Subcutaneous abdominal adipose tissue (tissue), 5 donors: ENCODE data around the gene ACAT2.
"Not testable (repeated sequence)": the region's sequence is repeated elsewhere in the genome, so short reads cannot be mapped to it uniquely, and the experiment has no call there.

Source experiments
- H3K27ac ChIP-seq: one replicate; pipeline ENCODE4 v1.7.0; 2013; ENCODE audit warnings: low read depth, mild to moderate bottlenecking, inconsistent platforms, low read length, moderate library complexity
- H3K27me3 ChIP-seq, 5 donors: one replicate each; pipeline ENCODE4 v1.7.0; 2013; ENCODE audit warnings: low read length in 5 of 5, inconsistent platforms in 1 of 5; ENCODE audit not compliant: control insufficient read depth in 5 of 5, insufficient read depth in 4 of 5
- H3K36me3 ChIP-seq, 5 donors: one replicate each; pipeline ENCODE4 v1.7.0; 2013; ENCODE audit warnings: low read length in 5 of 5; ENCODE audit not compliant: control insufficient read depth in 5 of 5, insufficient read depth in 5 of 5
- H3K4me1 ChIP-seq, 5 donors: one replicate each; pipeline ENCODE4 v1.7.0; 2013; ENCODE audit warnings: low read length in 5 of 5, mild to moderate bottlenecking in 3 of 5, moderate library complexity in 1 of 5; ENCODE audit not compliant: control insufficient read depth in 5 of 5, insufficient read depth in 5 of 5
- H3K4me3 ChIP-seq, 5 donors: one replicate each; pipeline ENCODE4 v1.7.0; 2013; ENCODE audit warnings: low read length in 5 of 5, low read depth in 1 of 5
- H3K9ac ChIP-seq, 5 donors: one replicate each; pipeline ENCODE4 v1.7.0; 2013; ENCODE audit warnings: low read length in 5 of 5, mild to moderate bottlenecking in 4 of 5, moderate library complexity in 3 of 5
- H3K9me3 ChIP-seq, 5 donors: one replicate each; pipeline ENCODE4 v1.7.0; 2013; ENCODE audit warnings: low read length in 5 of 5; ENCODE audit not compliant: control insufficient read depth in 5 of 5
- donor health status: healthy.
- donor health status: healthy.
- donor health status: healthy.
- donor health status: healthy.
- donor health status: healthy.

ACAT2 gene

DNA sequence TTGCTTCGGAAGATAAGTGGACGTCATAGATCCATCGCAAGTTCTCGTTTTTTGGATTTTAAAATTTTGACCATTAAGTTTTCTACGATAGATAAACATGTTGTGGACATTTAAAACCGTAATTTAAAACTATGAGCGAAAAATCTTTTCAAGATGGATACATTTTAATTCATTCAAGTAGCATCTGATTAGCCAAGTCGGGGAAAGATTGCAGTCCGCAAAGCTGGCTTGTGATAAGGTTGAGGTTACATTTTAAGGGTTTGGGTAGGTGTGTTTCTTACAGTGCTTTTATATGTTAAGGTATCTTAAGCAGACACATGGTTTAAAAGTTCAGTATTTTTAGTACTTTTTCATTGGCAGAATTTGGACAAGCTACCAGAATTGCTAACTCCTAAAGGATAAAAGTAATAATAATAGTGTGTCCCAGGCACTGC, 33.3 kb upstream of the ACAT2 start:
- no peaks in the 10 kb centered on the region for H3K36me3 ChIP-seq
- no peaks in the 10 kb centered on the region for H3K27me3 ChIP-seq
- peak overlapping the region; percentile 79 to 95 (median 91) for H3K4me3 ChIP-seq
- no peaks in the 10 kb centered on the region for H3K9me3 ChIP-seq
- H3K27ac ChIP-seq, result peak overlapping the region; percentile 95
- peak overlapping the region; percentile 92 to 99 (median 98) for H3K9ac ChIP-seq
- H3K4me1 ChIP-seq, result peaks cover 0 to 47% (median 37%) of the 10 kb centered on the region in 5 donors

GRCh38 chr6:159729598-159730331, 32.1 kb upstream of the ACAT2 start:
- Histone ChIP-seq H3K4me1 (peaks cover 0 to 47% (median 37%) of the 10 kb centered on the region in 5 donors), H3K9me3 (no peaks in the 10 kb centered on the region), H3K9ac (peak overlapping the region in 4 of 5 donors; percentile 1 to 98 (median 76)), H3K27me3 (no peaks in the 10 kb centered on the region), H3K36me3 (no peaks in the 10 kb centered on the region), H3K4me3 (peak overlapping the region; percentile 57 to 95 (median 90)), H3K27ac (peak overlapping the region; percentile 95)

GRCh38 chr6:159730332-159730676, 31.5 kb upstream of the ACAT2 start:
- H3K9me3 ChIP-seq, result no peaks in the 10 kb centered on the region
- peak overlapping the region in 2 of 5 donors; percentile 7 to 92 for H3K4me3 ChIP-seq
- H3K36me3 ChIP-seq, result no peaks in the 10 kb centered on the region
- H3K27me3 ChIP-seq, result no peaks in the 10 kb centered on the region
- H3K27ac ChIP-seq, result peak overlapping the region; percentile 51
- peaks cover 0 to 51% (median 41%) of the 10 kb centered on the region in 5 donors for H3K4me1 ChIP-seq
- no peak overlapping the region for H3K9ac ChIP-seq

GRCh38 chr6:159732550-159732949, 29.3 kb upstream of the ACAT2 start:
- H3K36me3 ChIP-seq, H3K9me3 ChIP-seq, H3K27me3 ChIP-seq, H3K9ac ChIP-seq, H3K4me3 ChIP-seq, H3K27ac ChIP-seq: not testable (repeated sequence)
- H3K4me1 ChIP-seq, result peaks cover 0 to 43% (median 35%) of the 10 kb centered on the region in 5 donors

DNA sequence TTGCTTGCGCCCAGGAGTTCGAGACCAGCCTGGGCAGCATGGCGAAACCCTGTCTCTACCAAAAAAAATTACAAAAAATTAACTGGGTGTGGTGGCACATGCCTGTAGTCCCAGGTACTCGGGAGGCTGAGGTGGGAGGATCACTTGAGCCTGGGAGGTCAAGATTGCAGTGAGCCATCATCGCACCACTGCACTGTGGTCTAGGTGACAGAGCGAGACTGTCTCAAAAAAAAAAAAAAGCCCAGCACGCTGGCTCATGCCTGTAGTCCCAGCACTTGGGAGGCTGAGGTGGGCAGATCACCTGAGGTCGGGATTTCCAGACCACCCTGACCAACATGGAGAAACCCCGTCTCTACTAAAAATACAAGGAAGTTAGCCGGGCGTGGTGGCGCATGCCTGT, 28.4 kb upstream of the ACAT2 start:
- not testable (repeated sequence) for H3K27me3 ChIP-seq, H3K9me3 ChIP-seq, H3K4me3 ChIP-seq, H3K27ac ChIP-seq, H3K9ac ChIP-seq
- Histone ChIP-seq H3K4me1 (peaks cover 0 to 41% (median 32%) of the 10 kb centered on the region in 5 donors), H3K36me3 (peaks cover 0 to 12% (median 3%) of the 10 kb centered on the region in 5 donors)

GRCh38 chr6:159736908-159737307, 24.9 kb upstream of the ACAT2 start:
- H3K4me1 ChIP-seq, result peaks cover 0 to 12% (median 7%) of the 10 kb centered on the region in 5 donors
- H3K27ac ChIP-seq, result no peak overlapping the region
- H3K9ac ChIP-seq, result no peak overlapping the region
- no peaks in the 10 kb centered on the region for H3K27me3 ChIP-seq
- H3K36me3 ChIP-seq, result peaks cover 11 to 37% (median 16%) of the 10 kb centered on the region in 5 donors
- no peaks in the 10 kb centered on the region for H3K9me3 ChIP-seq
- H3K4me3 ChIP-seq, result no peak overlapping the region

- Histone ChIP-seq H3K27me3 (no peaks in the 10 kb centered on the region), H3K4me3 (no peak overlapping the region), H3K36me3 (peaks cover 30 to 61% (median 38%) of the 10 kb centered on the region in 5 donors), H3K9ac (no peak overlapping the region), H3K27ac (no peak overlapping the region), H3K9me3 (no peaks in the 10 kb centered on the region), H3K4me1 (peaks cover 0 to 12% (median 3%) of the 10 kb centered on the region in 5 donors)
Measured at GRCh38 chr6:159739341-159739740, 22.5 kb upstream of the ACAT2 start.

DNA sequence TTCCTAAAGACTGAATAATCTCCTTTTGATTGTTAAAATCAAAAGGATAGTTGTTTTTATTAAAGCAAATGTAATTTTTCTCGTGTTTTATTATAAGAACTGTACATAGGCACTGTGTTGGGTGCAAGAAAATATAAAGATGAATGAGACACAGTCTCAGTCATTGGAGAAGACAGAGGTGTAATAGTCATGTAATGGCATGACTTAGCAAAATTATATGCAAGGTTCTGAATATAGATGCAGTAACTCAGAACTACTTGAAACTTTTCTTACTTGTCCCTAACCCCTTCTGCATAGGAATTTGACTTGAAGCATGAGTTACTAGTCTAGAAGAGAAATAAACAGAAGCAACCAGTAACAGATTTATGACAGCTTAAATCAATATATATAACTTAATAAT, 19.7 kb upstream of the ACAT2 start:
- Histone ChIP-seq H3K27ac (no peak overlapping the region), H3K9me3 (no peaks in the 10 kb centered on the region), H3K27me3 (no peaks in the 10 kb centered on the region), H3K36me3 (peaks cover 57 to 87% (median 63%) of the 10 kb centered on the region in 5 donors), H3K9ac (no peak overlapping the region), H3K4me3 (no peak overlapping the region), H3K4me1 (no peaks in the 10 kb centered on the region)

DNA sequence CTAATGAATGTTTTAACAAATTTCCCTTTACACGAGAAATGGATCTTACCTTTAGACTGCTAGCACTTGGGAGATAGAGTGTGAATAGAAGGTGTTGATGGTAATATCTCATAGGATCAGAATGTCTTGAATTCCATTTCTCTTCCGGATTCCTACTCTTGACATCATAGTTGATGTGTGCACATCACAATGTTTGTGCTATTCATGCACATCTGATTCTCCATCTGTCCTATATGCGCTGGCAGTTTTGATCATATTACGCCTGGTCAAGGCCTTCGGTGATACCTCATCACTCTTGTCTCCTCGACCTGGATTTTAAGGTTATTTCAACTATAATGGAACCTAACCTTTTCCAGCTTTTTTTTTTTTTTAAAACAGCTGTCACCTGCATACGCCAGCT, 16.8 kb upstream of the ACAT2 start:
- Histone ChIP-seq H3K27me3 (no peaks in the 10 kb centered on the region), H3K9ac (no peak overlapping the region), H3K9me3 (no peaks in the 10 kb centered on the region), H3K27ac (no peak overlapping the region), H3K36me3 (peaks cover 70 to 92% (median 78%) of the 10 kb centered on the region in 5 donors), H3K4me3 (no peak overlapping the region), H3K4me1 (no peaks in the 10 kb centered on the region)

DNA sequence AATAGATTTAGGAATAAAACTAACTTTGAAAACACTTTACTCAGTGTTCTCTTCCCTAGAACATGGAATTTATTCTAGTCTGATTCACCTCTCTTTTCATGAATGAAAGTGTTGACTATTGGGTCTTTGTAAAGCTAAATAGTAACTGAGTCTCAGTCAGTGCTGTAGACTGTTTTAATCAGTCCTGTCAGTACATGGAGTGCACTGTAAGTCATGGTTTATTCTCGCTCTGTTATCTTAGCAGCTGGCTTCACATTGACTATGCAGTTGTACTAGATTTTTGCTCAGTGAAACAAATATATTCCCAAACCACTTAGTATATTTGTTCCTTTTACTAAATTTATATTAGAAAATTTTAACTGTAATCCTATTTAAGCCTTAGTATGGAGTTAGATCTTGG, 15.1 kb upstream of the ACAT2 start:
- H3K4me1 ChIP-seq, result no peaks in the 10 kb centered on the region
- H3K9ac ChIP-seq, result no peak overlapping the region
- H3K27me3 ChIP-seq, result no peaks in the 10 kb centered on the region
- H3K9me3 ChIP-seq, result no peaks in the 10 kb centered on the region
- peaks cover 66 to 87% (median 74%) of the 10 kb centered on the region in 5 donors for H3K36me3 ChIP-seq
- H3K27ac ChIP-seq, result no peak overlapping the region
- H3K4me3 ChIP-seq, result no peak overlapping the region
